Mucosa of descending colon (tissue), 3 donors: ENCODE data around the gene USP34. TPM values are rescaled to one million over a fixed set of nuclear protein-coding genes. Genes with fewer than 3 reads are reported as not detected.

Experiments
- ATAC-seq: fragments of 200-7000 bp; cut with Tn5 transposase; one replicate; pipeline ENCODE4 v1.9.1; 2020; ENCODE audit warnings: mild to moderate bottlenecking, moderate library complexity
- DNase-seq, 3 donors: peaks; one replicate each; pipeline ENCODE4 v3.0.0-alpha.2; 2020
- H3K36me3 ChIP-seq: fragments of 200-600 bp; one replicate; pipeline ENCODE4 v1.8.0; 2021; ENCODE audit warnings: low read depth, mild to moderate bottlenecking
- H3K4me1 ChIP-seq: fragments of 200-600 bp; one replicate; pipeline ENCODE4 v1.8.0; 2021; ENCODE audit warnings: low read depth, mild to moderate bottlenecking
- H3K4me3 ChIP-seq: fragments of 200-600 bp; one replicate; pipeline ENCODE4 v1.8.0; 2021; ENCODE audit warnings: mild to moderate bottlenecking
- H3K9me3 ChIP-seq: fragments of 200-600 bp; one replicate; pipeline ENCODE4 v1.8.0; 2021; ENCODE audit warnings: mild to moderate bottlenecking
- intact Hi-C, 2 donors: fragments of 100-400 bp; cut with DNase I in 1 of 2; cut with micrococcal nuclease in 1 of 2; formaldehyde crosslinking; loops; one replicate each; pipeline versions ENCODE4 v1.11.0 to v1.11.1; 2022; cut with DNase I, micrococcal nuclease
- total RNA-seq, 3 donors: library from RNA; stranded (reverse); fragmentation: NEBNext Ultra II Directional in 2 of 3; extraction: Animal tissue kit (Norgen Biotek cat#: 25700) in 2 of 3; gene quantifications; one replicate each; pipeline versions ENCODE4 v1.2.1 to v1.2.4, GENCODE V29; 2021 to 2023
- TF ChIP-seq, protein P1 (sequence below): fragments of 200-600 bp; IDR thresholded peaks from one replicate; pipeline ENCODE4 v1.8.0; 2022; ENCODE audit warnings: antibody characterized with exemption, mild to moderate bottlenecking
- donor health status: DM: no; HTN: no; CAD: no; lungs with moderate emphysema.
- donor health status: DM: no; HTN: no; CAD: no.
- donor health status: DM: no; HTN: yes; CAD: no.

The USP34 gene
- total RNA-seq, 3 donors from 2014 or later, result 67.9 to 132 (median 88.4) TPM

DNA sequence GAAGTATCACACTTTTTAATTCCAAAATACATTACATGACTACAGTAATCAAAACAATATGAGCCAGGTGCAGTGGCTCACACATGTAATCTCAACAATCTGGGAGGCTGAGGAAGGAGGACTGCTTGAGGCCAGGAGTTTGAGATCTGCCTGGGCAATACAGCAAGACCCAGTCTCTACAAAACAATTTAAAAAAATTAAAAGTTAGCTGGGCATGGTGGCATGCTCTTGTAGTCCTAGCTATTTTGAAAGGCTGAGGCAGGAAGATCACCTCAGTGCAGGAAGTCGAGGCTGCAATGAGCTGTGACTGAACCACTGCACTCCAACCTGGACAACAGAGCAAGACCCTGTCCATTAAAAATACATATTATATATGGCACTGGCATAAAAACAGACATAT, 109.8 kb downstream of the USP34 start:
- no peaks in the 10 kb centered on the region for H3K4me1 ChIP-seq
- intact Hi-C loops, result no loop called here
- no peak overlapping the region for H3K4me3 ChIP-seq
- H3K36me3 ChIP-seq, result no peaks in the 10 kb centered on the region
- no peaks in the 10 kb centered on the region for H3K9me3 ChIP-seq
- TF ChIP-seq, protein P1, sequence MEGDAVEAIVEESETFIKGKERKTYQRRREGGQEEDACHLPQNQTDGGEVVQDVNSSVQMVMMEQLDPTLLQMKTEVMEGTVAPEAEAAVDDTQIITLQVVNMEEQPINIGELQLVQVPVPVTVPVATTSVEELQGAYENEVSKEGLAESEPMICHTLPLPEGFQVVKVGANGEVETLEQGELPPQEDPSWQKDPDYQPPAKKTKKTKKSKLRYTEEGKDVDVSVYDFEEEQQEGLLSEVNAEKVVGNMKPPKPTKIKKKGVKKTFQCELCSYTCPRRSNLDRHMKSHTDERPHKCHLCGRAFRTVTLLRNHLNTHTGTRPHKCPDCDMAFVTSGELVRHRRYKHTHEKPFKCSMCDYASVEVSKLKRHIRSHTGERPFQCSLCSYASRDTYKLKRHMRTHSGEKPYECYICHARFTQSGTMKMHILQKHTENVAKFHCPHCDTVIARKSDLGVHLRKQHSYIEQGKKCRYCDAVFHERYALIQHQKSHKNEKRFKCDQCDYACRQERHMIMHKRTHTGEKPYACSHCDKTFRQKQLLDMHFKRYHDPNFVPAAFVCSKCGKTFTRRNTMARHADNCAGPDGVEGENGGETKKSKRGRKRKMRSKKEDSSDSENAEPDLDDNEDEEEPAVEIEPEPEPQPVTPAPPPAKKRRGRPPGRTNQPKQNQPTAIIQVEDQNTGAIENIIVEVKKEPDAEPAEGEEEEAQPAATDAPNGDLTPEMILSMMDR, result no peak
- DNase-seq, result no peak
- ATAC-seq, result no peak

DNA sequence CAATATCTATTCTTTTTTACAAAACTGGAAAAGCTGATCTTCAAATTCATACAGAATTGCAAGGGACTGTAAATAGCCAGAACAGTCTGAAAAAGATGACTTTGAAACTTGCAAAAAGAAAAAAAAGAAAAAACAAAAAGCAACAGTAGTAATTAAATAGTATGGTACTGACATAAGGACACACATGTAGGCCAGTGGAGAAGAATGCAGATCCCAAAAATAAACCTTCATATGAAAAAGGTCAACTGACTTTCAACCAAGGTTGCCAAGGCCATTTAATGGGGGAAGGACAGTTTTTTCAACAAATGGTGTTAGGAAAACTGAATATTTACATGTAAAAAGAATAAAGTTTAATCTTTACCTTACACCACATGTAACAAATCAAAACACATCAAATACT, 111.8 kb downstream of the USP34 start:
- Histone ChIP-seq H3K36me3 (no peaks in the 10 kb centered on the region), H3K4me1 (no peaks in the 10 kb centered on the region), H3K9me3 (peaks cover 7% of the 10 kb centered on the region), H3K4me3 (no peak overlapping the region)
- intact Hi-C loops, result no loop called here
- DNase-seq (no peak), ATAC-seq (no peak)
- TF ChIP-seq, protein P1, result no peak

DNA sequence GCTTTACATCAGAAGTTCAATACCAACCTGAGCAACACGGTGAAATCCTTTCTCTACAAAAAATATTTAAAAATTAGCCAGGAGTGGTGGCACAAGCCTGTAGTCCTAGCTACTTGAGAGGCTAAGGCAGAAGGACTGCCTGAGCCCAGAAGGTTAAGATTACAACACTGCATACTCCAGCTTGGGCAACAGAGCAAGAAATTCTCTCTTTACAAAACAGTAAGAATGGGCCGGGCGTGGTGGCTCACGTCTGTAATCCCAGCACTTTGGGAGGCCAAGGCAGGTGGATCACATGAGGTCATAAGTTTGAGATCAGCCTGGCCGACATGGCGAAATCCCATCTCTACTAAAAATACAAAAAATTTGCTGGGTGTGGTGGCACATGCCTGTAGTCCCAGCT, 113.2 kb downstream of the USP34 start:
- no peak for DNase-seq
- H3K4me1 ChIP-seq, result no peaks in the 10 kb centered on the region
- H3K36me3 ChIP-seq, result no peaks in the 10 kb centered on the region
- TF ChIP-seq, protein P1, result no peak
- peaks cover 12% of the 10 kb centered on the region for H3K9me3 ChIP-seq
- no peak for ATAC-seq
- intact Hi-C loops, result no loop called here
- H3K4me3 ChIP-seq, result no peak overlapping the region

DNA sequence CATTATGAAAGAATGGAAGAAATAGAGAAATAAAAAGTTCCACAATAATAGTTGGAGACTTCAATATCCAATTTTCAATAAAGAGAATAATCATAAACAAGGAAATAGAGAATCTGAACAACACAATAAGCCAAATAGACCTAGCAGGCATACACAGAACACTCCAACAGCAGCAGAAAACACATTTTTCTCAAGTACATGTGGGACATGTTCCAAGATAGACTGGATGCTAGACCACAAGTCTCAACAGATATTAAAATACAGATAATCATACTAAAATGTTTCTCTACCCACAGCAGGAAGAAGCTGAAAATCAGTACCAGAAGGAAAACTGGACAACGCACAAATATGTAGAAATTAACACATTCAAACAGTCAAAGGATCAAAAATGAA, 113.9 kb downstream of the USP34 start:
- Histone ChIP-seq H3K36me3 (no peaks in the 10 kb centered on the region), H3K9me3 (peaks cover 12% of the 10 kb centered on the region), H3K4me3 (no peak overlapping the region), H3K4me1 (no peaks in the 10 kb centered on the region)
- DNase-seq (no peak), ATAC-seq (no peak)
- TF ChIP-seq, protein P1, result no peak
- intact Hi-C loops, result no loop called here

DNA sequence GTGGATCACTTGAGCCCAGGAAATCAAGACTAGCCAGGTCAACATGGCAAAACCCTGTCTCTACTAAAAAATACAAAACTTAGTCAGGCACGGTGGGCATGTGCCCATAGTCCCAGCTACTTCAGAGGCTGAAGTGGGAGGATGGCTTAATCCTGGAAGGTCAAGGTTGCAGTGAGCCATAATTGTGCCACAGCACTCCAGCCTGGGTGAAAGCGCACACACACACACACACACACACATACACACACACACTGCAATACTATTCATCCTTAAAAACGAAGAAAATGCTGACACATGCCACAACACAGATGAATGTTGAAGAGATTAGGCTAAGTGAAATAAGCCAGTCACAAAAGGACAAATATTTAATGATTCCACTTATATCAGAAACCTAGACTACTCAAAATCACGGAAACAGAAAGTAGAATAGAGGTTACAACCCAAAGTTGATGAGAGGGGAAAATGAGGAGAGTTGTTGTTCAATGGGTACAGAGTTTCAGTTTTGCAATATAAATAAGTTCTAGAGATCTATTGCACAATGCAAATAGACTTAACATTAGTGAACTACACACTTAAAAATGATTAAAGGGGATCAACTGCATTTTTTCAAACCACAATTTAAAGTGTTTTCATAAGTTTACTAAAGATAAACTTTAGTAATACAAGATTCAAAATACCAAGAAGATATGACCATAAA, 114.5 kb downstream of the USP34 start:
- no peak for DNase-seq

More for the DNA sequence above, 114.5 kb downstream of the USP34 start:
- no peaks in the 10 kb centered on the region for H3K4me1 ChIP-seq
- intact Hi-C loops, result no loop called here
- TF ChIP-seq, protein P1, result no peak
- ATAC-seq, result peak; percentile 25
- H3K4me3 ChIP-seq, result no peak overlapping the region
- no peaks in the 10 kb centered on the region for H3K36me3 ChIP-seq
- peaks cover 12% of the 10 kb centered on the region for H3K9me3 ChIP-seq
